ENCODE measurements around the gene TXNRD3.

The TXNRD3 gene

GRCh38 chr3:126654571-126655383 lies at the start of gene TXNRD3:
Gene TXNRD3, minus strand, starts transcription at chr3:126655124.
- WGBS (ENCODE audit: insufficient coverage, insufficient read length): no CpG with 5 or more reads among the region's 102 CpGs
- Histone ChIP-seq H3K4me1 (ENCODE audit: control insufficient read depth, insufficient read depth, low read length) (no peaks in the 10 kb centered on the region), H3K27me3 (ENCODE audit: control insufficient read depth, insufficient read depth, low read length) (peaks cover 2% of the 10 kb centered on the region; the same call in 1 of the 2 replicates), H3K9me3 (ENCODE audit: control insufficient read depth, insufficient read depth, low read length) (no peaks in the 10 kb centered on the region), H3K4me3 (ENCODE audit: low read length) (peak within 1 kb of the TSS; percentile 41), H3K27ac (ENCODE audit: low read length) (no peak within 1 kb of the TSS), H3K36me3 (ENCODE audit: control insufficient read depth, insufficient read depth, low read length) (no peaks in the 10 kb centered on the region)
- peak; percentile 45 for DNase-seq (ENCODE audit: low read depth, low spot score)

- Histone ChIP-seq H3K36me3 (ENCODE audit: control insufficient read depth, insufficient read depth, low read length) (no peaks in the 10 kb centered on the region), H3K4me3 (ENCODE audit: low read length) (peak within 1 kb of the TSS; percentile 79), H3K27me3 (ENCODE audit: control insufficient read depth, insufficient read depth, low read length) (no peaks in the 10 kb centered on the region), H3K9me3 (ENCODE audit: control insufficient read depth, insufficient read depth, low read length) (no peaks in the 10 kb centered on the region), H3K27ac (ENCODE audit: low read length) (no peak within 1 kb of the TSS), H3K4me1 (ENCODE audit: control insufficient read depth, insufficient read depth, low read length) (peaks cover 2% of the 10 kb centered on the region; the same call in 1 of the 2 replicates)
- DNase-seq (ENCODE audit: low read depth, low spot score): peak; percentile 94
- WGBS (ENCODE audit: insufficient coverage, insufficient read length): no CpG with 5 or more reads among the region's 69 CpGs
These were observed 48.9 kb upstream of the TXNRD3 start, which contains the start of gene CHCHD6 for GRCh38 chr3:126703512-126704493. Gene CHCHD6, plus strand, starts transcription at chr3:126704240. Its CDS starts 73 bp downstream, at chr3:126704313.

- no peaks in the 10 kb centered on the region for H3K36me3 ChIP-seq (ENCODE audit: control insufficient read depth, insufficient read depth, low read length)
- no peaks in the 10 kb centered on the region for H3K27me3 ChIP-seq (ENCODE audit: control insufficient read depth, insufficient read depth, low read length)
- H3K27ac ChIP-seq (ENCODE audit: low read length): no peak overlapping the region
- no peaks in the 10 kb centered on the region for H3K9me3 ChIP-seq (ENCODE audit: control insufficient read depth, insufficient read depth, low read length)
- whole genome bisulfite sequencing (ENCODE audit: insufficient coverage, insufficient read length): no CpG with 5 or more reads among the region's 7 CpGs
- DNase-seq (ENCODE audit: low read depth, low spot score): no peak
- no peak overlapping the region for H3K4me3 ChIP-seq (ENCODE audit: low read length)
- peaks cover 2% of the 10 kb centered on the region; the same call in 1 of the 2 replicates for H3K4me1 ChIP-seq (ENCODE audit: control insufficient read depth, insufficient read depth, low read length)
These were observed 44.1 kb upstream of the TXNRD3 start for GRCh38 chr3:126699011-126699410.

GRCh38 chr3:126696701-126697267 lies 41.9 kb upstream of the TXNRD3 start:
- H3K27ac ChIP-seq (ENCODE audit: low read length): no peak overlapping the region
- H3K27me3 ChIP-seq (ENCODE audit: control insufficient read depth, insufficient read depth, low read length): no peaks in the 10 kb centered on the region
- no peak for DNase-seq (ENCODE audit: low read depth, low spot score)
- no peak overlapping the region for H3K4me3 ChIP-seq (ENCODE audit: low read length)
- no peaks in the 10 kb centered on the region; the same call in 1 of the 2 replicates for H3K9me3 ChIP-seq (ENCODE audit: control insufficient read depth, insufficient read depth, low read length)
- no peaks in the 10 kb centered on the region for H3K4me1 ChIP-seq (ENCODE audit: control insufficient read depth, insufficient read depth, low read length)
- H3K36me3 ChIP-seq (ENCODE audit: control insufficient read depth, insufficient read depth, low read length): no peaks in the 10 kb centered on the region
- WGBS (ENCODE audit: insufficient coverage, insufficient read length): no CpG with 5 or more reads among the region's 5 CpGs

- WGBS (ENCODE audit: insufficient coverage, insufficient read length): no CpG with 5 or more reads among the region's 3 CpGs
- Histone ChIP-seq H3K4me3 (ENCODE audit: low read length) (no peak overlapping the region), H3K27me3 (ENCODE audit: control insufficient read depth, insufficient read depth, low read length) (no peaks in the 10 kb centered on the region), H3K27ac (ENCODE audit: low read length) (no peak overlapping the region), H3K4me1 (ENCODE audit: control insufficient read depth, insufficient read depth, low read length) (no peaks in the 10 kb centered on the region), H3K36me3 (ENCODE audit: control insufficient read depth, insufficient read depth, low read length) (no peaks in the 10 kb centered on the region), H3K9me3 (ENCODE audit: control insufficient read depth, insufficient read depth, low read length) (no peaks in the 10 kb centered on the region; the same call in 1 of the 2 replicates)
- no peak for DNase-seq (ENCODE audit: low read depth, low spot score)
These were observed 39.0 kb upstream of the TXNRD3 start for GRCh38 chr3:126693921-126694320.

- Histone ChIP-seq H3K4me1 (ENCODE audit: control insufficient read depth, insufficient read depth, low read length) (no peaks in the 10 kb centered on the region), H3K9me3 (ENCODE audit: control insufficient read depth, insufficient read depth, low read length) (no peaks in the 10 kb centered on the region; the same call in 1 of the 2 replicates), H3K4me3 (ENCODE audit: low read length) (no peak overlapping the region), H3K27ac (ENCODE audit: low read length) (no peak overlapping the region), H3K36me3 (ENCODE audit: control insufficient read depth, insufficient read depth, low read length) (no peaks in the 10 kb centered on the region), H3K27me3 (ENCODE audit: control insufficient read depth, insufficient read depth, low read length) (no peaks in the 10 kb centered on the region)
- WGBS (ENCODE audit: insufficient coverage, insufficient read length): no CpG with 5 or more reads among the region's 5 CpGs
- no peak for DNase-seq (ENCODE audit: low read depth, low spot score)
These were observed 37.9 kb upstream of the TXNRD3 start for GRCh38 chr3:126692858-126693257.

GRCh38 chr3:126691765-126692164 lies 36.8 kb upstream of the TXNRD3 start:
- Histone ChIP-seq H3K4me1 (ENCODE audit: control insufficient read depth, insufficient read depth, low read length) (no peaks in the 10 kb centered on the region), H3K9me3 (ENCODE audit: control insufficient read depth, insufficient read depth, low read length) (no peaks in the 10 kb centered on the region; the same call in 1 of the 2 replicates), H3K27ac (ENCODE audit: low read length) (no peak overlapping the region), H3K27me3 (ENCODE audit: control insufficient read depth, insufficient read depth, low read length) (no peaks in the 10 kb centered on the region), H3K36me3 (ENCODE audit: control insufficient read depth, insufficient read depth, low read length) (no peaks in the 10 kb centered on the region), H3K4me3 (ENCODE audit: low read length) (no peak overlapping the region)
- no CpG with 5 or more reads among the region's 4 CpGs for WGBS (ENCODE audit: insufficient coverage, insufficient read length)
- no peak for DNase-seq (ENCODE audit: low read depth, low spot score)

- Histone ChIP-seq H3K4me3 (ENCODE audit: low read length) (no peak overlapping the region), H3K27me3 (ENCODE audit: control insufficient read depth, insufficient read depth, low read length) (no peaks in the 10 kb centered on the region), H3K9me3 (ENCODE audit: control insufficient read depth, insufficient read depth, low read length) (no peaks in the 10 kb centered on the region), H3K27ac (ENCODE audit: low read length) (no peak overlapping the region), H3K36me3 (ENCODE audit: control insufficient read depth, insufficient read depth, low read length) (no peaks in the 10 kb centered on the region), H3K4me1 (ENCODE audit: control insufficient read depth, insufficient read depth, low read length) (peaks cover 4% of the 10 kb centered on the region; the same call in 1 of the 2 replicates)
- DNase-seq (ENCODE audit: low read depth, low spot score): no peak
- whole genome bisulfite sequencing (ENCODE audit: insufficient coverage, insufficient read length): no CpG with 5 or more reads among the region's 2 CpGs
These were observed 30.6 kb upstream of the TXNRD3 start for GRCh38 chr3:126685493-126685892.

- DNase-seq (ENCODE audit: low read depth, low spot score): no peak
- WGBS (ENCODE audit: insufficient coverage, insufficient read length): no CpG with 5 or more reads among the region's 3 CpGs
These were observed 30.1 kb upstream of the TXNRD3 start for GRCh38 chr3:126685021-126685420.

More at GRCh38 chr3:126685021-126685420, 30.1 kb upstream of the TXNRD3 start:
- Histone ChIP-seq H3K36me3 (ENCODE audit: control insufficient read depth, insufficient read depth, low read length) (no peaks in the 10 kb centered on the region), H3K4me3 (ENCODE audit: low read length) (no peak overlapping the region), H3K27ac (ENCODE audit: low read length) (no peak overlapping the region), H3K27me3 (ENCODE audit: control insufficient read depth, insufficient read depth, low read length) (no peaks in the 10 kb centered on the region), H3K9me3 (ENCODE audit: control insufficient read depth, insufficient read depth, low read length) (no peaks in the 10 kb centered on the region), H3K4me1 (ENCODE audit: control insufficient read depth, insufficient read depth, low read length) (peaks cover 4% of the 10 kb centered on the region; the same call in 1 of the 2 replicates)
